Osteoblast (primary cell): Measurements from ENCODE around the gene AKAP13. TPM values are rescaled to one million over a fixed set of nuclear protein-coding genes. Genes with fewer than 3 reads are reported as not detected.
A peak's percentile ranks its signal among the peaks of the same experiment; 100 is the strongest.

ENCODE experiments used
- DNase-seq: peaks from one replicate; pipeline ENCODE4 v3.0.0; 2011; ENCODE audit warnings: low spot score, mixed read lengths; ENCODE audit not compliant: insufficient read length; ENCODE audit errors: missing footprints
- H2AFZ ChIP-seq: 2 replicates; pipeline ENCODE4 v1.6.0; 2011; ENCODE audit warnings: mild to moderate bottlenecking, low read length
- H3K27ac ChIP-seq: 2 replicates; pipeline ENCODE4 v1.5.1; 2011; ENCODE audit warnings: mild to moderate bottlenecking, low read depth, low read length, moderate library complexity
- H3K27me3 ChIP-seq: 2 replicates; pipeline ENCODE4 v1.6.0; 2012; ENCODE audit warnings: mild to moderate bottlenecking, control low read depth, inconsistent platforms, low read length, moderate library complexity; ENCODE audit not compliant: insufficient read depth
- H3K36me3 ChIP-seq: 2 replicates; pipeline ENCODE4 v1.5.1; 2011; ENCODE audit warnings: mild to moderate bottlenecking, low read length, control low read depth, moderate library complexity; ENCODE audit not compliant: insufficient read depth
- H3K4me1 ChIP-seq: 2 replicates; pipeline ENCODE4 v1.5.1; 2011; ENCODE audit warnings: mild to moderate bottlenecking, low read length, control low read depth, moderate library complexity; ENCODE audit not compliant: insufficient read depth
- H3K4me2 ChIP-seq: 2 replicates; pipeline ENCODE4 v1.6.0; 2011; ENCODE audit warnings: mild to moderate bottlenecking, low read length; ENCODE audit not compliant: insufficient read depth
- H3K4me3 ChIP-seq: fragments of 200-600 bp; sonication (generic); 3 replicates; pipeline ENCODE4 v1.5.1; 2012; ENCODE audit warnings: mild to moderate bottlenecking, low read length, inconsistent platforms; ENCODE audit not compliant: insufficient read depth
- H3K79me2 ChIP-seq: 2 replicates; pipeline ENCODE4 v1.6.0; 2012; ENCODE audit warnings: mild to moderate bottlenecking, low read length, control low read depth, inconsistent platforms; ENCODE audit not compliant: insufficient read depth
- H3K9me3 ChIP-seq: 2 replicates; pipeline ENCODE4 v1.5.1; 2011; ENCODE audit warnings: low read depth, low read length, control low read depth
- H4K20me1 ChIP-seq: 2 replicates; pipeline ENCODE4 v1.6.0; 2012; ENCODE audit warnings: mild to moderate bottlenecking, low read length, control low read depth; ENCODE audit not compliant: insufficient read depth
- CTCF ChIP-seq: IDR thresholded peaks from 2 replicates; pipeline ENCODE4 v1.5.1; 2011; ENCODE audit warnings: mild to moderate bottlenecking, low read depth, low read length, moderate library complexity; ENCODE audit errors: extremely low read depth
- total RNA-seq: library from RNA; depleted of rRNA; stranded (reverse); fragments of >200 nt; gene quantifications from 2 replicates; pipeline ENCODE4 v1.2.3, GENCODE V29; 2012

The AKAP13 gene
- total RNA-seq, 1 donor = 77.1 TPM

GRCh38 chr15:85504749-85505676 is 124.6 kb downstream of the AKAP13 start:
- Histone ChIP-seq H3K4me3 (no peak overlapping the region), H3K4me1 (no peaks in the 10 kb centered on the region), H3K4me2 (no peak overlapping the region), H3K79me2 (peaks cover 68% of the 10 kb centered on the region), H3K36me3 (no peaks in the 10 kb centered on the region), H3K27ac (no peak overlapping the region), H3K27me3 (no peaks in the 10 kb centered on the region), H2AFZ (no peak overlapping the region), H3K9me3 (no peaks in the 10 kb centered on the region), H4K20me1 (peaks cover 38% of the 10 kb centered on the region)
- DNase-seq = peak; percentile 48
- TF ChIP-seq CTCF = peak; percentile 65

- TF ChIP-seq CTCF = no peak
- DNase-seq = no peak
- Histone ChIP-seq H3K79me2 (peaks cover 62% of the 10 kb centered on the region), H3K9me3 (no peaks in the 10 kb centered on the region), H3K27me3 (no peaks in the 10 kb centered on the region), H3K4me1 (no peaks in the 10 kb centered on the region), H4K20me1 (peaks cover 36% of the 10 kb centered on the region), H3K4me2 (no peak overlapping the region), H2AFZ (no peak overlapping the region), H3K36me3 (no peaks in the 10 kb centered on the region), H3K27ac (no peak overlapping the region), H3K4me3 (no peak overlapping the region)
Observed at GRCh38 chr15:85507114-85507513, 126.7 kb downstream of the AKAP13 start.

GRCh38 chr15:85509973-85510372 is 129.6 kb downstream of the AKAP13 start:
- Histone ChIP-seq H3K9me3 (no peaks in the 10 kb centered on the region), H3K27ac (no peak overlapping the region), H3K36me3 (no peaks in the 10 kb centered on the region), H3K27me3 (no peaks in the 10 kb centered on the region), H3K4me3 (no peak overlapping the region), H3K4me2 (no peak overlapping the region), H3K79me2 (peaks cover 66% of the 10 kb centered on the region), H4K20me1 (peaks cover 43% of the 10 kb centered on the region), H3K4me1 (no peaks in the 10 kb centered on the region), H2AFZ (no peak overlapping the region)
- TF ChIP-seq CTCF = no peak
- no peak for DNase-seq

GRCh38 chr15:85514413-85514812 is 134.0 kb downstream of the AKAP13 start:
- no peak for TF ChIP-seq CTCF
- peaks cover 24% of the 10 kb centered on the region for H4K20me1 ChIP-seq
- no peaks in the 10 kb centered on the region for H3K9me3 ChIP-seq
- no peak overlapping the region for H3K4me2 ChIP-seq
- no peak overlapping the region for H3K4me3 ChIP-seq
- H3K36me3 ChIP-seq = no peaks in the 10 kb centered on the region
- DNase-seq = no peak
- no peak overlapping the region for H3K27ac ChIP-seq
- H2AFZ ChIP-seq = no peak overlapping the region
- H3K4me1 ChIP-seq = no peaks in the 10 kb centered on the region
- H3K79me2 ChIP-seq = peaks cover 63% of the 10 kb centered on the region
- no peaks in the 10 kb centered on the region for H3K27me3 ChIP-seq
